DND-41 (cell line): Measurements from ENCODE around the gene EIF5A.

Experiments used
- EZH2 ChIP-seq: IDR thresholded peaks from 3 replicates; pipeline ENCODE4 v1.6.1; 2012; ENCODE audit warnings: borderline replicate concordance, low read depth, mild to moderate bottlenecking, moderate library complexity, low read length, inconsistent platforms; ENCODE audit not compliant: severe bottlenecking
- TF ChIP-seq, protein P1 (sequence below): IDR thresholded peaks from 2 replicates; pipeline ENCODE4 v1.5.1; 2012; ENCODE audit warnings: borderline replicate concordance, low read length, moderate library complexity, mild to moderate bottlenecking; ENCODE audit not compliant: poor library complexity, severe bottlenecking; ENCODE audit errors: extremely low read depth

DNA sequence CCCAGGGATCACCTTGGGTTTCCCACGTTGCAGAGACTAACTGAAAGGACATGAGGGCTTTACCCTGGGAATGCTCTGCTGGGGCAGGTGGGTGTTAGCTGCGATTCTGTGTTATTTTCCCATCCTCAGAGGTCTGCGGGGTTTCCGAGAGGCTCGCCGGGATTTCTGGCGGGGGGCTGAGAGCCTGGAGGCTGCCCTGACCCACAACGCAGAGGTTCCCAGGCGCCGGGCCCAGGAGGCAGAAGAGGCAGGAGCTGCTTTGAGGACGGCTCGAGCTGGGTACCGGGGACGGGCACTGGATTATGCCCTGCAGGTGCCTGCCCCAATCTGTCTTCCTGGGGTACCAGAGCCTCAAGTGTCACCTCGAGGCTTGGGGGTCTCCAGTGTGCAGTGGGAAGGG is 35.8 kb downstream of the EIF5A start:
- TF ChIP-seq, protein P1, sequence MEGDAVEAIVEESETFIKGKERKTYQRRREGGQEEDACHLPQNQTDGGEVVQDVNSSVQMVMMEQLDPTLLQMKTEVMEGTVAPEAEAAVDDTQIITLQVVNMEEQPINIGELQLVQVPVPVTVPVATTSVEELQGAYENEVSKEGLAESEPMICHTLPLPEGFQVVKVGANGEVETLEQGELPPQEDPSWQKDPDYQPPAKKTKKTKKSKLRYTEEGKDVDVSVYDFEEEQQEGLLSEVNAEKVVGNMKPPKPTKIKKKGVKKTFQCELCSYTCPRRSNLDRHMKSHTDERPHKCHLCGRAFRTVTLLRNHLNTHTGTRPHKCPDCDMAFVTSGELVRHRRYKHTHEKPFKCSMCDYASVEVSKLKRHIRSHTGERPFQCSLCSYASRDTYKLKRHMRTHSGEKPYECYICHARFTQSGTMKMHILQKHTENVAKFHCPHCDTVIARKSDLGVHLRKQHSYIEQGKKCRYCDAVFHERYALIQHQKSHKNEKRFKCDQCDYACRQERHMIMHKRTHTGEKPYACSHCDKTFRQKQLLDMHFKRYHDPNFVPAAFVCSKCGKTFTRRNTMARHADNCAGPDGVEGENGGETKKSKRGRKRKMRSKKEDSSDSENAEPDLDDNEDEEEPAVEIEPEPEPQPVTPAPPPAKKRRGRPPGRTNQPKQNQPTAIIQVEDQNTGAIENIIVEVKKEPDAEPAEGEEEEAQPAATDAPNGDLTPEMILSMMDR: no peak
- TF ChIP-seq EZH2: no peak
